Measurements from ENCODE around the gene POLG. TPM values are rescaled to one million over a fixed set of nuclear protein-coding genes. Genes with fewer than 3 reads are reported as not detected.

Gene POLG
- polyA plus RNA-seq, 3 donors = 54.4 to 61.0 (median 55.6) TPM

DNA sequence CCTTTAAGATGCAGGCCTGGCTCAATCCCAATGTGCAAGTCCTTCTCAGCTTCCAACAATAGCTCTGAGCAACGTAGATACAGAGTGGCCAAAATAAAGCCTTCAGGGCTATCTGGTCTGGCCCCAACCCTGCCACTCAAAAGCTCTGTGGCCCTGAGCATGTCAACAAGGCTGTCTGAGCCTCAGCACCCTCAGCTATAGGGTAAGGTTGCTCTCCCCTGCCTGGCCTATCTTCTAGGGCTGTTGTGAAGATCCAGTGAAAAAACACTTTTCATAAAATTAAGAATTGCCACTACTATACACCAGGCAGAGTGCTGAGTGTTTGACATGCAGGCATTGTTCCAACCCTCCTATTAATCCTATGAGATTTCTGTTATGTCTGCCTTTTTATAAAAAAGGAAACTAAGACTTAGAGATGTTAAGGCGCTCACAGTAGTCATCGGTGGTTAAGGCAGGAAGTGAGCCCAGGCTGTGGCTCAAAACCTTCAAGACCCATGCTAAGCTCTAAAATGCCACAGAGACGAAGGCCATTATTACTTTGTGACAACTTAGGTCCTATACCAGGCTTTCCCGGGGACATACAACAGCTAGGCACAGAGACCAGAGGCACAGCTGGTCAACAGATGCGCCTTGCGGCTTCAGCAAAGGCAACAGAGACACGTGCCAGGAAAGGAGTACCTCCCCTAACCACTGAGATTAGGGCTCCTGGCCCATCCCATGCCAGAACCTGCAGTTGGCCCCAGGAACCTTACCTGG is 5.1 kb downstream of the POLG start:
- no peak for DNase-seq

- no peak for DNase-seq
These were observed 6.0 kb downstream of the POLG start for GRCh38 chr15:89328398-89329254.

- DNase-seq = no peak
These were observed 7.5 kb downstream of the POLG start for GRCh38 chr15:89327113-89327512.

DNA sequence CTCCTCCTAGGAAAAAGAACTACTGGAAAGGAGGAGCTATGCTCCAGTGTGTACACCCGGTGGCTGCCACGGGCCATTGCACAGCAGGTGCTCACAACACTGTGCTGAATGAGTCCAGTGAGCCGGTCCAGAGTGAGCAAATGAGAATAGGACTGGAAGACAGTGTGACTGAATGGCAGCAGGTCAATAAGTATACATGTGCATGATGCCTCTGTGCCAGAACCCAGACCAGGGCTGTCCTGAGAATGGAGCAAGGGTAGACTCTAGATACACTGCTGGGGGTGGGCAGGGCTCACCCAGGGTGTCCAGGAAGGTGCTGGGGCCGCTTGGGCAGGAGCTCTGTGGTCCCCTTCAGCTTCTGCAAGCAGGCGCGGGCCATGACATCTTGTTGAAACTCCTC is 8.3 kb downstream of the POLG start:
- no peak for DNase-seq

DNA sequence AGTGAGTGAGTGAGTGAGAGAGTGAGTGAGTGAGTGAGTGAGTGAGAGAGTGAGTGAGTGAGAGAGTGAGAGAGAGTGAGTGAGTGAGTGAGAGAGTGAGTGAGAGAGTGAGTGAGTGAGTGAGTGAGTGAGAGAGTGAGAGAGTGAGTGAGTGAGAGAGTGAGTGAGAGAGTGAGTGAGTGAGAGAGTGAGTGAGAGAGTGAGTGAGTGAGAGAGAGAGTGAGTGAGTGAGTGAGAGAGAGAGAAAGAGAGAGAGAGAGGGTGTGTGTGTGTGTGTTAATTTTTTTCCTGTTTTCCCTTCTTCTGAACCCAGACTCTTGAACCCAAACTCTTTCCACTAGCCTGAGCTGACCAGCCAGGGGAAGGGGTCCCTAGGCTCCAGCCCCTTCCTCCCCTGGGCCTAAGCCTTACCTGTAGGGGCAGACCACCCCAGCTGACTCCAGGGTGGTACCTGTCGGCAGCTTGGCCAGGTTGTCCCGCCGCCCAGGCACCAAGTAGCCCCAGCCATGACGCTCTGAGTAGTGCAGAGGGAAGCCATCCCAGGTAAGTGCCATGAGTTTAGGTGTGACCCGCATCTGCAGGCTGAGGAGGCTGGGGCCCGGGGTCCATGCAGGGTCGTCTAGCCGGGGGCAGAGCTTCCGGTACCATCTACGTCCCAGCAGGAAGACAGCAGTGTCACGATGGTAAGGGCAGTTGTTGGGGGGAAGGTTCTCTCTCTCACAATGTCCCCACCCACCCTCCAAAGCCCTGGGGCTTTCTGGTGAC is 9.4 kb downstream of the POLG start:
- no peak for DNase-seq

- DNase-seq = no peak
These were observed 10.8 kb downstream of the POLG start for GRCh38 chr15:89323825-89324224.

DNA sequence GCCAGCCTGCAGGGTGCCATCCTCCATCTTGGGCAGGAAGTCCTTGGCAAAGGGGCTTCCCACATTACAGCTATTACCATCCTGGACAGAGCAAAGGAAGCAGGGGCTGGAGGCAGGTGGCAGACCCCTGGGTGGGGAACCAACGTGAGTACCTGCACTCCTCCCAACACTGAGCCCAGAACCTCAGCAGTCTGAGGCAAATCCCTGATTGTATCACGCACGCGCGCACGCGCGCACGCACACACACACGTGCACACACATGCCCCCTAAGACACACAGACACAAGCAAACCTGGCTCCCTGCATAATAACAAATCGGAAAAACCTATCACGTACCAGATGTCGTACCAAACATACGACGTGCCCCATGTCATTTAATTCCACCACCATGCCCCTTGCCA is 11.8 kb downstream of the POLG start:
- DNase-seq = no peak

DNA sequence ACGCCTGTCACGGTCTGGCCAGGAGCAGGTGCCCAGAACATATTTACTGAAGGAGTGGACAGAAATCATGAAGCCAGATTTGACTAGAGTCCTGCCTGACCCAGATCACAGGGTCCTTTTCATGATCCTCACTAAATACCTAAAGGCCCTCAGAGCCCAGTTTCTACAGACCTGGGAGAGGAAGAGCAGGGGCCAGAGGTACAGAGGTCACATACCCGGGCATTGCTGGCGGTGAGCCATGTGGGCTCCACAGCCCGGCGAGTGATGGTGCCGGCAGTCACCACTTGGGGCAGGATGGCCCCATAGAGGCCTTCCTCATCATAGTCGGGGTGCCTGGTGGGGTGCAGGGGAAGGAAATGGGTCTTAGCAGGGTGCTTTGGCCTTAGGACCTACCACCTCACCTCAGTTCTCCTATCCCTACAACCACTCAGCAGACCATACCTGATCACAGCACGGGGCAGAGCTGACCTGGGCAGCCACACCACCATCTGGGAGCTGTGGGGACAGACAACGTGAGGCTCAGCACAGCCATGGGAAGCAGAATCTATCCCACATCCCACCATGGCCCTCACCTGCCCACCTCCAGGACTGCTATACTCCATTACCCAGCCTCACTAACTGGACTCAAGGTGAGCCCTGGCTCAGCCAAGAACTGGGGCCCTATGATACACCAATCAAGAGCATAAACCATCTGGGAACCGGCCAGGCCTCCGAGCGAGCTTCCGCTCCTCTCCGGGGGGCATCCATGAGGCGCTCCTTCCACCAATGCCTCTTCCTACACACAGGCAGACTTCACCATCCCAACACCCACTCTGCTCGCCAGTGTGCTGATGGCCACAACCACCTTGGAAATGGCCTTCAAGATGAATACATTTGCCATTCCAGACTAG is 12.9 kb downstream of the POLG start:
- no peak for DNase-seq

- DNase-seq = no peak
These were observed 14.4 kb downstream of the POLG start for GRCh38 chr15:89320200-89320599.

DNA sequence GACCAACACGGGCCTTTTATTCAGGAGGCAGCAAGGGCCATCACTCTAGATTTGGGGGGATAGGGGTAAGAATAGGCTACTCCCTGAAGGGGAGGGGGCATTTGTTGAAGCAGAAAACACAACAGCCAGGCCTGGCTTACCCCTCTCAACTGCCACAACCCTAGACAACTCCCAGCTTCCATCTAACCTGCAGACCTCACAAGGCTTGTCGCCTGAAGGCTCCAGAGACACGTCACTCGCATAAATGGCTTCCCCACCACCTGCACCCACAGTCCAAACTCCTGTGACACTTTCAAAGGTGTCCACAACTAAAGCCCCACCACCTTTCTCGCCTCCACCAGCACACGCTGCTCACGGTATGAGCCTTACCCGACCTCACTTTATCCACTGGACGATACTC is 14.9 kb downstream of the POLG start:
- DNase-seq = no peak

GRCh38 chr15:89317186-89317720 is 17.4 kb downstream of the POLG start:
- no peak for DNase-seq

DNA sequence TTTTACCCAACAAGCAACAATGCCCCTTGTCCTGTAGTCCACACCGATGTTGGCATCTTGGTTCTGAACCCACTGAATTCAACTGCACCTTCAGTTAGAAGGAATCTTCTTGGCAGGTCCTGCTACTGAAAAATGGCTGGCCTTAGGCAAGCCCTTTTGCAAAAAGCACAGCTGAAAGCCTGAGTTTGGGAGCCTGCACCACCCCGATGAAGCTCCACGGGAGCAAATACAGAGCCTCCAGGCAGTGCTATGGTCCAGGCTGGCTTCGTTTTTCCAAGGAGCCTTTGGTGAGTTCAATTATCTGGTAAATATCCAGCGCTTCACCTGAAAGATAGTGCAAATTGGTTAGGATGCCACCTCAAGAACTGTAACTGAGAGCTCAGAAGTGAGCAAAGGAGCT is 18.1 kb downstream of the POLG start:
- DNase-seq = no peak

DNA sequence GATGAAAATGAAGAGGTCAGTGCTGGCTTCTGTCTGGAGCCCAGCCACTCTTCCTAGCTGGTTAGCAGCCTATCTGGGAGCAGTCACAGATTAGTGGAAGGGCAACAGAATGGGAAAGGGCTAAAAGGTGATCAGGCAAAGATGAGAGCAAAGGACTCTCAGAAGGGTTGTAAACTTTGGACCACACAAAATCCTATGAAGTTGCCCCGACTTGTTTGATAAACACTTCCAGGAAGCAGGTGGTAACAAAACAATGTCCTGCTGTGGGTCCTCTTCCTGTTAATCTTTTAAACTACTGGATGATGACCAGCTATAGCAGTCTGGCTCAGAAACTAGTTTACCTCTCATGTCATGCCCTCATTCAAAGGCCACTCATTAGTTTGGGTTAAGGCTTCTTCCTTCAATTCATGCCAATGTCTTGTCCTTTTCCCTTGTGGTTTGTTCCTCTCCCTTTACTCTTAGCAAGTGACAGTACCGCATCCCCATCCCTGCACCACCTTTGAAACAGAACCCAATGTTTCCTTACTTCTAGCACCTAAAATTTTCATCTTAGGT is 19.2 kb downstream of the POLG start:
- no peak for DNase-seq

DNA sequence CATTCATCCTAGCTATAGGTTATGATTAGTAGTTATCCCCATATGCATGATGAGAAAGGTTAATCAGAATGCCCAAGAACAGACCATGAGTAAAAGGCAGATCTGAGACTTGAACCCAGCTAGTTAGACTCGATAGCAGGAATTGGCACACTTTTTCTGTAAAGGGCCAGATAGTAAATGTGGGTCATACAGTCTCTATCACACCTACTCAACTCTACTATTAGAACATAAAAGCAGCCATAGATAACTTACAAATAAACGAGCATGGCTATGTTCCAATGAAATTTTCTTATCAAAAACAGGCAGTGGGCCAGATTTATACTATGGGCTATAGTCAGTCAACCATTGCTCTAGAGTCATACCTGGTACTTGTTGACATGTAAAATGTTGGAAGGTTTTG is 24.6 kb downstream of the POLG start:
- DNase-seq = no peak

DNA sequence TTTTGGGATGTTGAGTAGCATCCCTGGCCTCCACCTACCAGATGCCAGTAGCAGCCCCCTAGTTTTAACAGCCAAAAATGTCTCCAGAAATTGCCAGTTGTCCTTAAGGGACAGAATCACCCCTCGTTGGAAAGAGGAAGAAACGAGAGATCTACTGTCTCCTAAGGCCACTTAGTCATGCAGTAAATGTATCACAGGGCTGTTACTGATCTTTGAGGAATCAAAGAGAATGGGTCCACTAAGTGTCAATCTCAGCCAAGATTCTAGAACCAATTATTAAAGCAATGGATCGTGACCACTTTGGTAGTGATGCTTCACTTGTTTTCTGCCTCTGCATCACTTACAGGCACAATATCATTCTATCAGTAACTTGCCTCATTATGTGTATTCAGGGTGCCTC is 26.4 kb downstream of the POLG start:
- no peak for DNase-seq

- DNase-seq = no peak
These were observed 26.8 kb downstream of the POLG start for GRCh38 chr15:89307791-89308190.

DNA sequence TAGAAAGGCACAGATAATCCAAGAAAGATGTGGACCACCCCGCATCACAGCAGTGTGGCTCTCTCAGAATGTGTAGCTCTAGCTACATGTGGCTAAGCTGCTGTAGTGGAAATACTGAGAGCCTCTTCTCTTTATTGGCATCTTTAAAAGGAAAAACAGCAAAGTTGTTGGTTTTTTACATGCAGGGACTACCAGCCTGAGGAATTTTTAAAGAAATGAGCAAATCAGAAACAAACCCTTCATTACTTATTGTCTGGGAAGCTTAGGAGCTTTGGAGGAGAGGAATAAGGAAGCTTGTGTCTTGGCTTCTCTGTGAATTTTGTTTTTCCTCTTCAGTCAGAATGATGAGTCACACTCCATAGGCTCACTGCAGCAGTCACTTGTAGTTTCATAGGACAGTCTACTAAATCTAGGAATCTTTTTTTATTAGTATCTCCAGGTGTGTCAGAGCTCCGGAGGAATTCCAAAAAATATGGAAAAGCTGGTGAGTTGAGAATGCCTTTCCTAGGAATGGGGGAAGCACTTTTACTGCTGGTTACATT is 27.5 kb downstream of the POLG start:
- no peak for DNase-seq

- no peak for DNase-seq
These were observed 29.2 kb downstream of the POLG start for GRCh38 chr15:89305395-89305794.

GRCh38 chr15:89303986-89304385 is 30.6 kb downstream of the POLG start:
- no peak for DNase-seq

GRCh38 chr15:89301304-89302089 is 33.1 kb downstream of the POLG start:
- DNase-seq = no peak
